Measurements from ENCODE around the gene VSIG10L. TPM values are rescaled to one million over a fixed set of nuclear protein-coding genes. Genes with fewer than 3 reads are reported as not detected.

VSIG10L gene
- total RNA-seq, 2 experiments from 2014 or later, result 0.09 to 1.6 TPM

DNA sequence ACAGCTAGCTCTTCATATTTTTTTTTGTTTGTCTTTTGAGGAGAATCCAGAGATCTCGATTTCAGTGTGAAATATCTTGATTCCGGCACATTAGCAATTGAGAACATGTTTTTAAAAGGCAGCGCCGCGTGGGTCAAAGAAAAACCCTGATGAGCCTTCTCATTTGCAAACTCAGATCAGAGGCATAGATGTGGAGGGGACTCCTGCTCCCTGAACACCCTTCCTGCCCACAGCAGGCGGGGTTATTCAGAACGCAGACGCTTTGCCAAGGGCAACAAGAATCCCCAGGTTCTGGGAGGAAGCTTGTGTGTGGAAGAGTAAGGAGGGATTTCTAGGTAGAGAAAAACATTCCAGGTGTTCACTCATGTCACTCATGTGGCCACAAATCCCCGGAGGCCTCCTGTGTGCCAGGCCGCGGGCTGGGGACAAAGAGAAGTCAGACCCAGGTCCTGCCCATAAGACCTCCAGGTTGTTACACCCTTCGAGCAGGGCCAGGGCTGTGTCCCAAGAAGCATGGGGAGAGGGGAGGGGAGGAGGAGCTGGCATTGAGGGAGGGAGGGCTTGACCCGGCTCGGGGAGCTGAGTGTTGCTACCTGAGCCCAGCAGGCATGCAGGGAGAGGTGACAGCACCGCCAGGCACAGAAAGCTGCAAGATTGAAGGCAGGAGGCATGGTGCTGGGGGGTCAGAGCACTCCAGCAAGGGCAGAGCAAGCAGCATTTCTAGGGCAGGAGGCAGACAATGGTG is 46.4 kb downstream of the VSIG10L start:
- Histone ChIP-seq H3K4me3 (ENCODE audit: low read depth, low read length, poor library complexity, severe bottlenecking) (no peak overlapping the region), H3K9me2 (ENCODE audit: insufficient read depth, low read length) (no peaks in the 10 kb centered on the region), H3K27ac (ENCODE audit: low read depth, low read length, poor library complexity, severe bottlenecking) (no peak overlapping the region), H3K4me2 (ENCODE audit: low read length) (no peak overlapping the region), H3K36me3 (ENCODE audit: insufficient read depth, low read length) (no peaks in the 10 kb centered on the region), H2AFZ (ENCODE audit: low read length) (no peak overlapping the region), H3K79me2 (ENCODE audit: insufficient read depth, low read depth, low read length) (no peaks in the 10 kb centered on the region), H4K20me1 (ENCODE audit: insufficient read depth, low read length) (no peaks in the 10 kb centered on the region), H3K4me1 (ENCODE audit: insufficient read depth, low read length, poor library complexity, severe bottlenecking) (no peaks in the 10 kb centered on the region), H3K9me3 (ENCODE audit: low read length) (no peaks in the 10 kb centered on the region)
- no TSS peak for BruUV-seq (replicated peaks)
- CTCF ChIA-PET (ENCODE audit: unreplicated experiment), result no interaction called here
- POLR2A ChIA-PET, result no interaction called here
- no peak for TF ChIP-seq EZH2phosphoT487 (IDR thresholded peaks at IDR 0.05; ENCODE audit: borderline replicate concordance, low read depth, low read length)
- TF ChIP-seq, protein P1, sequence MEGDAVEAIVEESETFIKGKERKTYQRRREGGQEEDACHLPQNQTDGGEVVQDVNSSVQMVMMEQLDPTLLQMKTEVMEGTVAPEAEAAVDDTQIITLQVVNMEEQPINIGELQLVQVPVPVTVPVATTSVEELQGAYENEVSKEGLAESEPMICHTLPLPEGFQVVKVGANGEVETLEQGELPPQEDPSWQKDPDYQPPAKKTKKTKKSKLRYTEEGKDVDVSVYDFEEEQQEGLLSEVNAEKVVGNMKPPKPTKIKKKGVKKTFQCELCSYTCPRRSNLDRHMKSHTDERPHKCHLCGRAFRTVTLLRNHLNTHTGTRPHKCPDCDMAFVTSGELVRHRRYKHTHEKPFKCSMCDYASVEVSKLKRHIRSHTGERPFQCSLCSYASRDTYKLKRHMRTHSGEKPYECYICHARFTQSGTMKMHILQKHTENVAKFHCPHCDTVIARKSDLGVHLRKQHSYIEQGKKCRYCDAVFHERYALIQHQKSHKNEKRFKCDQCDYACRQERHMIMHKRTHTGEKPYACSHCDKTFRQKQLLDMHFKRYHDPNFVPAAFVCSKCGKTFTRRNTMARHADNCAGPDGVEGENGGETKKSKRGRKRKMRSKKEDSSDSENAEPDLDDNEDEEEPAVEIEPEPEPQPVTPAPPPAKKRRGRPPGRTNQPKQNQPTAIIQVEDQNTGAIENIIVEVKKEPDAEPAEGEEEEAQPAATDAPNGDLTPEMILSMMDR (conservative IDR thresholded peaks at IDR 0.05; ENCODE audit: low read length), result no peak
- DNase-seq (ENCODE audit: low spot score), result no peak
- intact Hi-C loops (cut with micrococcal nuclease; ENCODE audit: unreplicated experiment), result no loop called here

GRCh38 chr19:51294977-51295375 is 47.0 kb downstream of the VSIG10L start:
- H3K4me1 ChIP-seq (ENCODE audit: insufficient read depth, low read length, poor library complexity, severe bottlenecking), result no peaks in the 10 kb centered on the region
- intact Hi-C loops (cut with micrococcal nuclease; ENCODE audit: unreplicated experiment), result no loop called here
- H3K4me3 ChIP-seq (ENCODE audit: low read depth, low read length, poor library complexity, severe bottlenecking), result no peak overlapping the region
- TF ChIP-seq, protein P1 (conservative IDR thresholded peaks at IDR 0.05; ENCODE audit: low read length), result no peak
- no peak for TF ChIP-seq EZH2phosphoT487 (IDR thresholded peaks at IDR 0.05; ENCODE audit: borderline replicate concordance, low read depth, low read length)
- H3K9me3 ChIP-seq (ENCODE audit: low read length), result no peaks in the 10 kb centered on the region
- H3K9me2 ChIP-seq (ENCODE audit: insufficient read depth, low read length), result no peaks in the 10 kb centered on the region
- no TSS peak for BruUV-seq (replicated peaks)
- no peaks in the 10 kb centered on the region for H3K79me2 ChIP-seq (ENCODE audit: insufficient read depth, low read depth, low read length)
- no peaks in the 10 kb centered on the region for H3K36me3 ChIP-seq (ENCODE audit: insufficient read depth, low read length)
- ChIA-PET CTCF (ENCODE audit: unreplicated experiment) (no interaction called here), POLR2A (no interaction called here)
- no peak for DNase-seq (ENCODE audit: low spot score)
- H3K4me2 ChIP-seq (ENCODE audit: low read length), result no peak overlapping the region
- no peaks in the 10 kb centered on the region for H4K20me1 ChIP-seq (ENCODE audit: insufficient read depth, low read length)
- H2AFZ ChIP-seq (ENCODE audit: low read length), result no peak overlapping the region
- H3K27ac ChIP-seq (ENCODE audit: low read depth, low read length, poor library complexity, severe bottlenecking), result no peak overlapping the region

GRCh38 chr19:51294211-51294976 is 47.5 kb downstream of the VSIG10L start:
- ChIA-PET CTCF (ENCODE audit: unreplicated experiment) (no interaction called here), POLR2A (interaction anchor here (0.6 to 1.0 kb wide), 2 partner anchors 10 to 462 kb away, joined by 3 read pairs; no protein-coding TSS in a partner anchor)
- TF ChIP-seq, protein P1 (conservative IDR thresholded peaks at IDR 0.05; ENCODE audit: low read length), result no peak
- TF ChIP-seq EZH2phosphoT487 (IDR thresholded peaks at IDR 0.05; ENCODE audit: borderline replicate concordance, low read depth, low read length), result no peak

More at GRCh38 chr19:51294211-51294976, 47.5 kb downstream of the VSIG10L start:
- no peak overlapping the region for H2AFZ ChIP-seq (ENCODE audit: low read length)
- no peaks in the 10 kb centered on the region for H3K36me3 ChIP-seq (ENCODE audit: insufficient read depth, low read length)
- no peaks in the 10 kb centered on the region for H3K9me3 ChIP-seq (ENCODE audit: low read length)
- H3K27ac ChIP-seq (ENCODE audit: low read depth, low read length, poor library complexity, severe bottlenecking), result no peak overlapping the region
- no peaks in the 10 kb centered on the region for H3K4me1 ChIP-seq (ENCODE audit: insufficient read depth, low read length, poor library complexity, severe bottlenecking)
- no peak overlapping the region for H3K4me3 ChIP-seq (ENCODE audit: low read depth, low read length, poor library complexity, severe bottlenecking)
- H3K9me2 ChIP-seq (ENCODE audit: insufficient read depth, low read length), result no peaks in the 10 kb centered on the region
- DNase-seq (ENCODE audit: low spot score), result no peak
- H3K4me2 ChIP-seq (ENCODE audit: low read length), result no peak overlapping the region
- no peaks in the 10 kb centered on the region for H3K79me2 ChIP-seq (ENCODE audit: insufficient read depth, low read depth, low read length)
- H4K20me1 ChIP-seq (ENCODE audit: insufficient read depth, low read length), result no peaks in the 10 kb centered on the region
- intact Hi-C loops (cut with micrococcal nuclease; ENCODE audit: unreplicated experiment), result no loop called here
- no TSS peak for BruUV-seq (replicated peaks)
